ENCODE measurements around the gene GPRC5B.

DNA sequence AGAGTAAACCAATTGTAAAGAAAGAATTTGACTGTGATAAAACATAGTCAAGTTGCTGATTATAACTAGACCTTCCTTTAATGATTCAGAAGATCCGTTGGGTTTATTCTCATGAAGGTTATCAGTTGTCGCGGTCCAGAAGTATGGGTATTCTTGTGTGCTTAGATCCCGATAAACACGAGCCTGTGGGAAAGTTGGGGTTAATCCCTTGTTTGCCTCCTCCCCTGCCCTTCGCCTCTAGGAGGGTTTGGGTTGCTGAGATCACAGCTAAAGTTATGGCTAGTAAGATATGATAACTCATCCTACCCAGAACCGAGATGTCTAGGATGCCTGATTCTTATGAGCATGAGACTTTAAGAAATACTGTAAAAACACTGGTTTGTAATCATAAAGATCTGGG is 66.8 kb downstream of the GPRC5B start:
- TF ChIP-seq ZBTB7A (IDR thresholded peaks at IDR 0.05; ENCODE audit: low read depth): no peak
- no peak for TF ChIP-seq RAD21 (IDR thresholded peaks at IDR 0.05; ENCODE audit: low read depth)
- TF ChIP-seq TCF12 (IDR thresholded peaks at IDR 0.05; ENCODE audit: low read depth): no peak
- no peak for TF ChIP-seq TAF1 (IDR thresholded peaks at IDR 0.05; ENCODE audit: low read depth)
- no peak for TF ChIP-seq MAX (IDR thresholded peaks at IDR 0.05)
- TF ChIP-seq EP300 (IDR thresholded peaks at IDR 0.05; ENCODE audit: borderline replicate concordance): no peak
- no peak for TF ChIP-seq REST (IDR thresholded peaks at IDR 0.05; ENCODE audit: low read depth)

Data from Ishikawa (cell line).